SK-N-SH (cell line): Measurements from ENCODE around the gene RARG. TPM values are rescaled to one million over a fixed set of nuclear protein-coding genes. Genes with fewer than 3 reads are reported as not detected.

Experiments
- CTCF ChIA-PET: fragments of 300-600, 350-600 bp; formaldehyde crosslinking; extraction: SDS; loops from one replicate; lab custom pipeline; 2021; lab: Yijun Ruan, JAX
- POLR2A ChIA-PET: fragments of 350-600 bp; sonication (Branson Sonifier 250); formaldehyde crosslinking; extraction: SDS; loops from one replicate; lab custom pipeline; 2020; ENCODE audit warnings: antibody characterized with exemption, inconsistent platforms; lab: Yijun Ruan, JAX
- DNase-seq: peaks from one replicate; pipeline ENCODE4 v3.0.0; 2012
- H2AFZ ChIP-seq: fragments of 200-600 bp; sonication (generic); 2 replicates; pipeline ENCODE4 v1.8.1; 2016; ENCODE audit warnings: antibody characterized with exemption, mild to moderate bottlenecking, low read depth
- H3F3A ChIP-seq: fragments of 200-600 bp; sonication (generic); replicated peaks from 2 replicates; pipeline ENCODE3; 2016; ENCODE audit warnings: antibody characterized with exemption, mild to moderate bottlenecking; ENCODE audit not compliant: insufficient read depth
- H3K27ac ChIP-seq, 2 experiments: fragments of 200-500 bp in 1 of 2; fragments of 200-600 bp in 1 of 2; sonication (Bioruptor generic) in 1 of 2; sonication (generic), shearing (Covaris generic) in 1 of 2; 2 replicates each; pipeline versions ENCODE4 v1.5.1 to v1.6.1; 2014 to 2016; ENCODE audit warnings: low read depth in 2 of 2, inconsistent platforms in 1 of 2, low read length in 1 of 2, mild to moderate bottlenecking in 1 of 2, mixed read lengths in 1 of 2
- H3K27me3 ChIP-seq: fragments of 200-600 bp; sonication (generic), shearing (Covaris generic); 2 replicates; pipeline ENCODE4 v1.6.1; 2016; ENCODE audit warnings: mixed run types; ENCODE audit not compliant: insufficient read depth
- H3K36me3 ChIP-seq, 2 experiments: fragments of 200-500 bp in 1 of 2; fragments of 200-600 bp in 1 of 2; sonication (Bioruptor generic) in 1 of 2; sonication (generic) in 1 of 2; replicated peaks in 1 of 2; 2 replicates each; pipeline versions ENCODE3 to v1.5.1; 2014 to 2016; ENCODE audit warnings: low read length in 1 of 2, mild to moderate bottlenecking in 1 of 2; ENCODE audit not compliant: insufficient read depth in 2 of 2, control insufficient read depth in 1 of 2
- H3K4me1 ChIP-seq, 2 experiments: fragments of 200-500 bp in 1 of 2; fragments of 200-600 bp in 1 of 2; sonication (Bioruptor generic) in 1 of 2; sonication (generic), shearing (Covaris generic) in 1 of 2; 2 replicates each; pipeline versions ENCODE4 v1.5.1 to v1.6.1; 2014 to 2016; ENCODE audit warnings: low read depth in 1 of 2, low read length in 1 of 2, mixed run types in 1 of 2; ENCODE audit not compliant: insufficient read depth in 2 of 2, control insufficient read depth in 1 of 2
- H3K4me2 ChIP-seq: fragments of 200-600 bp; sonication (generic), shearing (Covaris generic); 2 replicates; pipeline ENCODE4 v1.6.1; 2017; ENCODE audit warnings: mixed run types
- H3K4me3 ChIP-seq, 2 experiments: fragments of 200-500 bp in 1 of 2; fragments of 200-600 bp in 1 of 2; sonication (Bioruptor generic) in 1 of 2; sonication (generic), shearing (Covaris generic) in 1 of 2; 2 replicates each; pipeline versions ENCODE4 v1.5.1 to v1.8.1; 2014 to 2016; ENCODE audit warnings: low read depth in 2 of 2, inconsistent platforms in 1 of 2, low read length in 1 of 2, mild to moderate bottlenecking in 1 of 2, mixed read lengths in 1 of 2, moderate library complexity in 1 of 2
- H3K79me2 ChIP-seq: fragments of 200-600 bp; sonication (generic); 2 replicates; pipeline ENCODE4 v1.8.1; 2017; ENCODE audit warnings: mild to moderate bottlenecking; ENCODE audit not compliant: insufficient read depth
- H3K9ac ChIP-seq: fragments of 200-600 bp; sonication (generic); 2 replicates; pipeline ENCODE4 v1.6.1; 2017; ENCODE audit warnings: mixed run types
- H3K9me2 ChIP-seq: fragments of 200-600 bp; sonication (generic); 2 replicates; pipeline ENCODE4 v1.6.1; 2017; ENCODE audit warnings: mixed run types
- H3K9me3 ChIP-seq: fragments of 200-600 bp; sonication (generic); 2 replicates; pipeline ENCODE4 v1.6.1; 2017; ENCODE audit warnings: mixed run types, mild to moderate bottlenecking, moderate library complexity
- H4K20me1 ChIP-seq: fragments of 200-600 bp; sonication (generic); 2 replicates; pipeline ENCODE4 v1.6.1; 2017; ENCODE audit warnings: mild to moderate bottlenecking, mixed run types; ENCODE audit not compliant: insufficient read depth
- CHD2 ChIP-seq: fragments of 150-350 bp; IDR thresholded peaks from 2 replicates; pipeline ENCODE4 v1.6.1; 2018; ENCODE audit warnings: low read length; ENCODE audit not compliant: partially characterized antibody
- EP300 ChIP-seq, 2 experiments: IDR thresholded peaks; 2 replicates each; pipeline versions ENCODE4 v1.4.0 to v1.6.1; 2012; ENCODE audit warnings: borderline replicate concordance in 1 of 2, low read depth in 1 of 2, low read length in 1 of 2
- EZH2phosphoT487 ChIP-seq: fragments of 200-600 bp; sonication (generic); IDR thresholded peaks from 2 replicates; pipeline ENCODE4 v1.6.1; 2017; ENCODE audit warnings: low read depth, mixed run types, mild to moderate bottlenecking, antibody characterized with exemption, moderate library complexity, borderline replicate concordance
- GATA2 ChIP-seq: sonication (generic); formaldehyde crosslinking; IDR thresholded peaks from 2 replicates; pipeline ENCODE4 v1.5.0; 2020; ENCODE audit warnings: mild to moderate bottlenecking, missing genetic modification reagents
- JUND ChIP-seq: IDR thresholded peaks from 2 replicates; pipeline ENCODE4 v1.4.0; 2012
- NFIC ChIP-seq: IDR thresholded peaks from 2 replicates; pipeline ENCODE4 v1.4.0; 2012; ENCODE audit warnings: borderline replicate concordance
- PBX3 ChIP-seq: IDR thresholded peaks from 2 replicates; pipeline ENCODE4; 2012
- POLR2AphosphoS5 ChIP-seq: IDR thresholded peaks from 2 replicates; pipeline ENCODE4 v1.6.1; 2012; ENCODE audit warnings: low read depth, low read length
- RAD21 ChIP-seq: IDR thresholded peaks from 2 replicates; pipeline ENCODE4 v1.6.1; 2012; ENCODE audit warnings: mild to moderate bottlenecking, low read length
- RCOR1 ChIP-seq: fragments of 150-350 bp; IDR thresholded peaks from 2 replicates; pipeline ENCODE4 v1.6.1; 2017; ENCODE audit warnings: antibody characterized with exemption, low read length
- SIN3A ChIP-seq: IDR thresholded peaks from 2 replicates; pipeline ENCODE4 v1.6.1; 2012; ENCODE audit warnings: low read depth, mild to moderate bottlenecking, low read length, moderate library complexity, borderline replicate concordance
- TAF1 ChIP-seq: IDR thresholded peaks from 2 replicates; pipeline ENCODE4 v1.6.1; 2012; ENCODE audit warnings: low read depth, mild to moderate bottlenecking, low read length, moderate library complexity, borderline replicate concordance
- TCF12 ChIP-seq: IDR thresholded peaks from 2 replicates; pipeline ENCODE4 v1.4.0; 2012
- WGBS: methylation state at CpG from one replicate; pipeline ENCODE4 v1.1.6; 2017; ENCODE audit warnings: low lambda C conversion rate; 5-methylcytosine and 5-hydroxymethylcytosine counted together
- polyA plus RNA-seq, 3 experiments: library from polyadenylated mRNA; depleted of rRNA; stranded (reverse); fragments of >200 nt; gene quantifications; 2 replicates each; pipeline ENCODE4 v1.2.3, GENCODE V29; 2012

RARG gene
- polyA plus RNA-seq, 1 of the 3 experiments (the other 2 are of a cell fraction) = 36.6 TPM

DNA sequence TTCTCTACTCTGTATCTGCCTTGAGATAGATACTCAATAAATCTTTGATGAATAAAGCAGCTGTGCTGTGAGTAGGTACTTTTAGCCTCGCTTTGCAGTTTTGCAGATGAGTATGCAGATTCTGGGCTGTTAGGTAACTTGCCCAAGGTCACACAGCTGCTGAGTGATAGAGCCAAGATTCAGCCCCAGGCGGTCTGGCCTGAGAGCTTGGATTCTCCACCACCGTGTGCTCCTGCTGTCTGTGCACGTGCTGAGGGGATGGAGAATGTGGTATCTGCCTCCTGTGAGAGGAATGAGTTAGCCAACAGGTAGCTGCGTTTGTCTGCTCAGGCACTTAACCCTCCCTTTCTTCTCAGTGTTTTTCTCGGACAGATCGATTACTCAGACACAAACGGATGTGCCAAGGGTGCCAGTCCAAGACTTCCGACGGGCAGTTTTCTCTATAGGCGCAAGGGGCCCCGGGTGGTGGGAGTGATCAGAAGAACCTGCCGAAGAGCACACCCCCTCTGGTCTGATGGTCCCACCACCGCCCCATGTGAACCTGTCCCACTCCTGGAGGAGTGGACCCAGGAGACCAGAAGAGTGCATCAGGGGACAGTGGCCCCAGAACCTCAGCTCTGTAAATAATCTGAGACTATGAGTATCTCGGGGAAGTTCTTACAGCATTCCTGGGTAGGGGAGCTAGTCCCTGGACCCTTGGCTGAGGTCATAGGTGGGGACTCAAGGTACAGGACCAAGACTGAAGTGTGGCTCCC is 44.7 kb downstream of the RARG start:
- TF ChIP-seq POLR2AphosphoS5 (no peak), RAD21 (no peak)
- no peak overlapping the region for H3K4me3 ChIP-seq
- H3K4me1 ChIP-seq = peaks cover 2 to 23% of the 10 kb centered on the region in 2 experiments; a peak in 3 of 4 replicates
- ChIA-PET POLR2A (interaction anchor here (0.9 to 1.4 kb wide), 4 partner anchors 10 to 116 kb away, joined by 3 to 4 read pairs (median 3); no protein-coding TSS in a partner anchor), CTCF (interaction anchor here (0.9 to 23.1 kb wide), 12 partner anchors 8 to 139 kb away, joined by 3 to 272 read pairs (median 7); partner anchors contain the start of gene AAAS)
- no peak overlapping the region for H3K4me2 ChIP-seq
- no peak overlapping the region for H3K9ac ChIP-seq
- H4K20me1 ChIP-seq = no peaks in the 10 kb centered on the region; the same call in 1 of the 2 replicates
- 91% methylated on average over 13 of the region's 15 CpGs for WGBS
- no peaks in the 10 kb centered on the region for H3K9me2 ChIP-seq
- no peak overlapping the region for H2AFZ ChIP-seq
- H3F3A ChIP-seq = peaks cover 13% of the 10 kb centered on the region
- no peaks in the 10 kb centered on the region for H3K9me3 ChIP-seq
- no peaks in the 10 kb centered on the region for H3K27me3 ChIP-seq
- H3K27ac ChIP-seq = peak overlapping the region in 1 of 2 experiments; percentile 29; a peak in 1 of 4 replicates
- H3K36me3 ChIP-seq = peaks cover 55 to 61% of the 10 kb centered on the region in 2 experiments
- DNase-seq = no peak
- H3K79me2 ChIP-seq = peaks cover 28% of the 10 kb centered on the region

GRCh38 chr12:53186745-53187144 is 45.3 kb downstream of the RARG start:
- no peak overlapping the region for H3K9ac ChIP-seq
- H3K27ac ChIP-seq = peak overlapping the region in 1 of 2 experiments; percentile 29; a peak in 1 of 4 replicates
- no peaks in the 10 kb centered on the region for H3K9me3 ChIP-seq
- CTCF ChIA-PET = interaction anchor here (1.1 to 23.1 kb wide), 9 partner anchors 9 to 135 kb away, joined by 3 to 272 read pairs (median 10); partner anchors contain the start of gene AAAS
- WGBS = 58% methylated on average over 4 of the region's 4 CpGs
- DNase-seq = no peak
- no peak overlapping the region for H3K4me3 ChIP-seq
- POLR2A ChIA-PET = interaction anchor here (0.9 to 1.4 kb wide), 2 partner anchors 27 to 115 kb away, joined by 3 to 4 read pairs; no protein-coding TSS in a partner anchor
- TF ChIP-seq RCOR1 = peak; percentile 79
- TF ChIP-seq GATA2 (CRISPR knock-in tag) = peak; percentile 74
- no peak for TF ChIP-seq EZH2phosphoT487
- no peak for TF ChIP-seq SIN3A
- TF ChIP-seq JUND = peak; percentile 28; the same call in 1 of the 2 replicates
- TF ChIP-seq CHD2 = peak; percentile 30
- TF ChIP-seq TAF1 = no peak
- no peak for TF ChIP-seq PBX3
- TF ChIP-seq EP300 (IDR thresholded peaks at IDR 0.05; ENCODE audit: borderline replicate concordance in 1 of 2, low read depth in 1 of 2, low read length in 1 of 2) = peak; percentile 9 to 66; a peak in 1 of 4 replicates
- TF ChIP-seq NFIC = peak; percentile 62; the same call in 1 of the 2 replicates
- TF ChIP-seq TCF12 = peak; percentile 26; the same call in 1 of the 2 replicates
- no peak for TF ChIP-seq POLR2AphosphoS5
- H3K4me2 ChIP-seq = no peak overlapping the region
- no peaks in the 10 kb centered on the region for H3K9me2 ChIP-seq
- H3K4me1 ChIP-seq = peaks cover 8 to 29% of the 10 kb centered on the region in 2 experiments; a peak in 3 of 4 replicates
- H4K20me1 ChIP-seq = no peaks in the 10 kb centered on the region; the same call in 1 of the 2 replicates
- H3F3A ChIP-seq = peaks cover 16% of the 10 kb centered on the region
- H3K36me3 ChIP-seq = peaks cover 61 to 66% of the 10 kb centered on the region in 2 experiments
- H2AFZ ChIP-seq = no peak overlapping the region
- H3K79me2 ChIP-seq = peaks cover 34% of the 10 kb centered on the region
- H3K27me3 ChIP-seq = no peaks in the 10 kb centered on the region
